SK-N-MC (cell line): ENCODE results near the gene MRPL11.

ENCODE experiments used
- EZH2 ChIP-seq: fragments of 200-600 bp; sonication (generic); IDR thresholded peaks from one replicate; pipeline ENCODE4 v1.6.1; 2017; ENCODE audit warnings: antibody characterized with exemption
- POLR2AphosphoS5 ChIP-seq: IDR thresholded peaks from 2 replicates; pipeline ENCODE4 v1.6.1; 2012; ENCODE audit warnings: mild to moderate bottlenecking, low read depth, low read length, borderline replicate concordance

DNA sequence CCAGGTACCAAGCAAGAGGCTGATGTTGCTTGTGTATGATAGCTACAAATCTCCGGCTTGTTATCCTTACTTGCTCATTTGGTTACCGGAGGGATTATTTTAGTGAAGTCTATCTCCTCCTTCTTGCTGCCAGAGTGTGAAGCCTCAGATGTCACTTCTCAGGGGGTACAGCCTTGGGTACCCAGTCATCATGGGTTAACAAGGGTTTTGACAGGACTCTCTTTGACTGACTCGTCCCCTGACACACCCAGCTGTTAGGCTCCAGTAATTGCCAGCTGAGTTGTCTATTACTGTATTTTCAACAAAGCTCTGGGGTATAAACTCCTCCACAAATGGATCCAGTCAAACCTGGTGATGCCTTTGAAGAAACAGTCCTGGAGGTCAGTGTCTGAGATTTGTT lies 16.2 kb upstream of the MRPL11 start:
- TF ChIP-seq EZH2 (no peak), POLR2AphosphoS5 (no peak)
